Measurements from ENCODE around the gene CTDSPL2. TPM values are rescaled to one million over a fixed set of nuclear protein-coding genes. Genes with fewer than 3 reads are reported as not detected.

CTDSPL2 gene
- total RNA-seq (2021) (31.5 and 55.0 TPM in 2 replicates), Bru-seq, nascent RNA (percentile 92 among the genes with signal in this experiment), BruChase-seq, experiment 1, labeled RNA remaining after a 2-hour chase (percentile 87 among the genes with signal in this experiment), BruChase-seq, experiment 2, labeled RNA remaining after a 6-hour chase (percentile 84 among the genes with signal in this experiment)
- long read RNA-seq, full-length matches to known transcripts: 31 of 45 reads
- long read RNA-seq, partial matches to known transcripts: 3 of 45 reads
- long read RNA-seq, other reads (novel, unspliced or antisense): 11 of 45 reads

DNA sequence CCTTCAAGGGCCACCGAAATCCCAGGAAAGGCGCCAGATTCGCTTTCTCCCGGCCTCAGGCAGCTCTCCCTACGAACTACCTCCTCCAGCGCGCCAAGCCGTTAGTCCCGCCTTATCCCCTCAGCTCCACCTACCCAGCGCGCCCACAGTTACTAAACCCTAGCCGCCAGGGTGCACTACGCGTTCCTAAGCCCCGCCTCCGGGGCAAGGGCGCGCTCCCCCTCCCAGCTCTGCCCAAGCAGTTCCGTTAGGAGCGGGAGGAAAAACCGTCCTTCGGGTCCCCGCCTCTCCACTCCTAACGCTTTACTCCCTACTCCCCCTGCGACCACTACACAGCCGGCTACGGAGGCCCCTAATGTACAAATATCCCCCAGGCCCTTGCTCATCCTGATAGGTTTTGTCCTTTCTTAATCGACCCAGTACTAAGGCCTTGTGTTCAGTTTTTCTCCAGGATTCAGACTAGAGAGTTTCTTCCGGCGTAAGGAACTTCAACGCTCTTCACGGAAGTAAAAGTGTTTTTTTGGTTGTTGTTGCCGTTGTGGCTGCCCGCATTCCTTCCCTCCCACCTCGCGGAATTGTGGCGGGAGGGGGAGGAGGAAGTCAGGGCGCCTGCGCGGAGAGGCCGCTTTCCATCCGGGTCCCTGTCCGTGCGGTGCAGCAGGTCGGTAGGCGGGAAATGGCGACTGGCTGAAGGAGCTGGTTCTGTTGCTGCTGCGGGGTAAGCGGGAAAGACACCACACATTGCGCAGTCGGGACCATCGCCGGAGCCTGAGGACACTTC is at the start of gene CTDSPL2:
Gene CTDSPL2, plus strand, starts transcription at position 655 of the 781 bp plus-strand sequence. CDS start 31,386 bp downstream, outside the sequence.
- H3F3A ChIP-seq (ENCODE audit: insufficient read depth, low read depth): peaks cover 18% of the 10 kb centered on the region
- ChIA-PET POLR2A (ENCODE audit: unreplicated experiment) (interaction anchor here (0.5 to 1.1 kb wide), 18 partner anchors 11 to 1123 kb away, joined by 3 to 10 read pairs (median 4); partner anchors contain the start of genes EIF3J and GOLM2), CTCF (interaction anchor here (0.5 to 0.9 kb wide), 4 partner anchors 53 to 644 kb away, joined by 3 read pairs; no protein-coding TSS in a partner anchor)
- no peaks in the 10 kb centered on the region for H3K9me2 ChIP-seq (ENCODE audit: insufficient read depth)
- no peaks in the 10 kb centered on the region for H3K9me3 ChIP-seq (ENCODE audit: insufficient read depth, low read depth)
- no peak for TF ChIP-seq EZH2 (IDR thresholded peaks at IDR 0.05; ENCODE audit: low read depth)
- TF ChIP-seq, protein P1, sequence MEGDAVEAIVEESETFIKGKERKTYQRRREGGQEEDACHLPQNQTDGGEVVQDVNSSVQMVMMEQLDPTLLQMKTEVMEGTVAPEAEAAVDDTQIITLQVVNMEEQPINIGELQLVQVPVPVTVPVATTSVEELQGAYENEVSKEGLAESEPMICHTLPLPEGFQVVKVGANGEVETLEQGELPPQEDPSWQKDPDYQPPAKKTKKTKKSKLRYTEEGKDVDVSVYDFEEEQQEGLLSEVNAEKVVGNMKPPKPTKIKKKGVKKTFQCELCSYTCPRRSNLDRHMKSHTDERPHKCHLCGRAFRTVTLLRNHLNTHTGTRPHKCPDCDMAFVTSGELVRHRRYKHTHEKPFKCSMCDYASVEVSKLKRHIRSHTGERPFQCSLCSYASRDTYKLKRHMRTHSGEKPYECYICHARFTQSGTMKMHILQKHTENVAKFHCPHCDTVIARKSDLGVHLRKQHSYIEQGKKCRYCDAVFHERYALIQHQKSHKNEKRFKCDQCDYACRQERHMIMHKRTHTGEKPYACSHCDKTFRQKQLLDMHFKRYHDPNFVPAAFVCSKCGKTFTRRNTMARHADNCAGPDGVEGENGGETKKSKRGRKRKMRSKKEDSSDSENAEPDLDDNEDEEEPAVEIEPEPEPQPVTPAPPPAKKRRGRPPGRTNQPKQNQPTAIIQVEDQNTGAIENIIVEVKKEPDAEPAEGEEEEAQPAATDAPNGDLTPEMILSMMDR (conservative IDR thresholded peaks at IDR 0.05): peak; percentile 35; the same call in 1 of the 2 replicates
- peak within 1 kb of the TSS; percentile 99 for H2AFZ ChIP-seq
- peaks cover 45% of the 10 kb centered on the region for H3K79me2 ChIP-seq (ENCODE audit: low read depth)
- no peaks in the 10 kb centered on the region for H3K27me3 ChIP-seq (ENCODE audit: insufficient read depth, low read depth)
- H3K4me2 ChIP-seq: peak within 1 kb of the TSS; percentile 88
- peak; percentile 89 to 97 for DNase-seq
- no peaks in the 10 kb centered on the region for H3K36me3 ChIP-seq (ENCODE audit: low read depth)
- H3K4me3 ChIP-seq: peak within 1 kb of the TSS; percentile 96
- peak within 1 kb of the TSS; percentile 95 for H3K27ac ChIP-seq
- intact Hi-C loops (cut with micrococcal nuclease; ENCODE audit: unreplicated experiment): loop anchor here (2.0 kb wide), 1 partner anchor 86 kb away; no protein-coding TSS in a partner anchor
- H3K4me1 ChIP-seq (replicated peaks; ENCODE audit: insufficient read depth): peaks cover 13% of the 10 kb centered on the region; the same call in 1 of the 2 replicates
- no TSS peak for BruUV-seq (replicated peaks)
- H4K20me1 ChIP-seq (ENCODE audit: insufficient read depth): peaks cover 11% of the 10 kb centered on the region

- Histone ChIP-seq H3K4me1 (replicated peaks; ENCODE audit: insufficient read depth) (no peaks in the 10 kb centered on the region), H3K4me2 (no peak overlapping the region), H3K4me3 (no peak overlapping the region), H3K79me2 (ENCODE audit: low read depth) (no peaks in the 10 kb centered on the region), H3F3A (ENCODE audit: insufficient read depth, low read depth) (no peaks in the 10 kb centered on the region), H3K9me2 (ENCODE audit: insufficient read depth) (no peaks in the 10 kb centered on the region), H3K36me3 (ENCODE audit: low read depth) (no peaks in the 10 kb centered on the region), H3K27me3 (ENCODE audit: insufficient read depth, low read depth) (no peaks in the 10 kb centered on the region), H3K9me3 (ENCODE audit: insufficient read depth, low read depth) (no peaks in the 10 kb centered on the region), H4K20me1 (ENCODE audit: insufficient read depth) (no peaks in the 10 kb centered on the region), H2AFZ (no peak overlapping the region), H3K27ac (no peak overlapping the region)
- no peak for DNase-seq
- POLR2A ChIA-PET (ENCODE audit: unreplicated experiment): no interaction called here
- no TSS peak for BruUV-seq (replicated peaks)
- intact Hi-C loops (cut with micrococcal nuclease; ENCODE audit: unreplicated experiment): no loop called here
- TF ChIP-seq, protein P1 (conservative IDR thresholded peaks at IDR 0.05): no peak
- CTCF ChIA-PET: no interaction called here
Measured at GRCh38 chr15:44381236-44381635, 46.2 kb upstream of the CTDSPL2 start.

- Histone ChIP-seq H3F3A (ENCODE audit: insufficient read depth, low read depth) (no peaks in the 10 kb centered on the region), H3K27me3 (ENCODE audit: insufficient read depth, low read depth) (no peaks in the 10 kb centered on the region), H3K36me3 (ENCODE audit: low read depth) (no peaks in the 10 kb centered on the region), H4K20me1 (ENCODE audit: insufficient read depth) (no peaks in the 10 kb centered on the region), H3K79me2 (ENCODE audit: low read depth) (no peaks in the 10 kb centered on the region), H3K4me3 (no peak overlapping the region), H3K4me2 (no peak overlapping the region), H3K27ac (no peak overlapping the region), H3K9me2 (ENCODE audit: insufficient read depth) (no peaks in the 10 kb centered on the region), H3K9me3 (ENCODE audit: insufficient read depth, low read depth) (no peaks in the 10 kb centered on the region), H2AFZ (no peak overlapping the region), H3K4me1 (replicated peaks; ENCODE audit: insufficient read depth) (no peaks in the 10 kb centered on the region)
- TF ChIP-seq, protein P1 (conservative IDR thresholded peaks at IDR 0.05): no peak
- no peak for TF ChIP-seq EZH2 (IDR thresholded peaks at IDR 0.05; ENCODE audit: low read depth)
- POLR2A ChIA-PET (ENCODE audit: unreplicated experiment): interaction anchor here (0.7 kb wide), 1 partner anchor 449 kb away, joined by 3 read pairs; no protein-coding TSS in a partner anchor
- DNase-seq: no peak
- intact Hi-C loops (cut with micrococcal nuclease; ENCODE audit: unreplicated experiment): no loop called here
- CTCF ChIA-PET: no interaction called here
- no TSS peak for BruUV-seq (replicated peaks)
Measured at GRCh38 chr15:44385344-44385942, 42.0 kb upstream of the CTDSPL2 start.
